ENCODE results near the gene EXOC4.
"Not testable (repeated sequence)": the region's sequence is repeated elsewhere in the genome, so short reads cannot be mapped to it uniquely, and the experiment has no call there.

EXOC4 gene

DNA sequence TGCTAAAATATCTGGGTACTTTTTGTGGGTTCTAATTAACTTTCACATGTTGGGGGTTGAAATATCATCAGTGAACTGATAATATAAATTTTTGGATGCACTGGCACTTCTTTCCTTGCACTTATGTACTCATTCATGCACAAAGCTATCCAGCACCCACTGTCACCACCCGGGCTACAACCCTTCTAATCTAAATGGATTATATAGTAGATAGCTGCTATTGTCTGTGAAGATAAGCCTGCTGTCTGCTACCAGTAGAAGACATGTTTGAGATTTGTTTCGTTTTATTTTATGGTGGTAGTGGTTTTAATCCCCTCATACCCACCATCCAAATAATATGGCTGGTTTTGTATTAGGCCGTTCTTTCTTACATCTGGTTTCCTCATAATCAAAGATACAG, 520.7 kb downstream of the EXOC4 start:
- DNase-seq, result no peak

DNA sequence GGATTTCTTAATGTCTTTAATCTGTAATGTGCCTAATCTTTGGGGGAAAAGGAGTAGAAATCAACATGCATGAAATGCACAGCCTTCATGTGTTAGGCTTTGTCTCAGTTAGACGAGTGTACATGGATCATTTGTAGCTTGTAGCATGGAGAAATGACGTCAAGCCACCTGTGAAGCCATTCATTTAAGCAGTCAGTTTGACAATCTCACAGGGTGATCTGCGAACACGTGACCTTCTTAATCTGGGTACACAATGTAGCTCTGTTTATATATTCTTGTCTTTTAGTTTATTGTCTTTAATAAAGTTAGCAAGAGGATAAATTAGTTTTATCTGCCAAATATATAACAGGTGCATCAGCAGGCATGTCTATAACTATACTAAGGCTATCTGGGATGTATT, 522.3 kb downstream of the EXOC4 start:
- DNase-seq, result no peak

DNA sequence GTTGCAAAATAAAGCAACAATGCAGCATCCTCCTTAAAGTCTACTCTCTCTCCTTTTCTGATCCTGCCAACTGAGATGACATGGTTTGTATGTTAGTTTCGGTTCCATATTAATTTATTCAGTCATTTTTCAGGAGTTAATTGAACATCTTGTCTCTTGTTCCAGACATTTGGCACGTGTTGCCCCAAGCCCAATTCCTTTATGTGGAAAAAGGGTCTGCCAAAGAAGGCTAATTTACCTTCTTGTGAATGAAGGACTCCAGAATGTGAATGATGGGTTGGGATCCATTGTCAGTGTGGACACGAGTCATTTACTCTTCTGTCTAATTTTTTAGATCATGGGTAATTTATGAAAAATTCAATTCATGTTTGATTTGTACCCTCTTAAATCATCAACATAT, 523.4 kb downstream of the EXOC4 start:
- DNase-seq, result no peak

DNA sequence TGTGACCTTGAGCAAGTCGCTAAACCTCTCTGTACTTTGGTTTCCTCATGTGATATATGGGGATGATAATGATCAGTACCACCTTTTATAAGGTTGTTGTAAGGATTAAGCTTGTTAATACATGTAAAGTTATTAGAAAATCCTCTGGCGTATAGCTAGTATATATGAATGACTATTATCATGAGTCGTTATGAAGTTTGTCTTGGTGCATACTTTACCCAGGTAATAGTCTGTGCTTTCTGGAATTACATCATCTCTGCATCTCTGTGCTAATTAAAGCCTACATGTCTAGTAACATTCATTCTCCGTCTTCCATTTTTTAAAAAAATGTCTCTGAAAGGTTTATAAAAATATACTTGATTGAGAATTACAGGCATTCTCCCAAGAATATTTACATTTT, 524.8 kb downstream of the EXOC4 start:
- DNase-seq, result no peak

DNA sequence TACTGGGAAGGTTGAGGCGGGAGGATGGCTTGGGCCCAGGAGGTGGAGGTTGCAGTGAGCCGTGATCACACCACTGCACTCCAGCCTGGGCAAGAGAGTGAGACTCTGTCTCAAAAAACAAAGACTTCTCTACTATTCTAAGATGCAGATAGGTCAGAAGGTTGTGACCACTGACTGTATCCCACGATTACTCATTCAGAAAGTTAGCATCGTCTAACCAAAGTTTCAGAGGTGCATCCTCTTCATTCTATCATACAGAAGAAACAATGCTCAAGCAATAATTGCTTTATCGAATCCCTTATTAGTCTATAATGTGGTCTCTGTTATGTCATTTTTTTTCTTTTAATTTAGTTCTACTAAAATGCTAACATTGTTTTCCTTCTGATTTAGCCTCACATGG, 525.6 kb downstream of the EXOC4 start:
- DNase-seq, result no peak

DNA sequence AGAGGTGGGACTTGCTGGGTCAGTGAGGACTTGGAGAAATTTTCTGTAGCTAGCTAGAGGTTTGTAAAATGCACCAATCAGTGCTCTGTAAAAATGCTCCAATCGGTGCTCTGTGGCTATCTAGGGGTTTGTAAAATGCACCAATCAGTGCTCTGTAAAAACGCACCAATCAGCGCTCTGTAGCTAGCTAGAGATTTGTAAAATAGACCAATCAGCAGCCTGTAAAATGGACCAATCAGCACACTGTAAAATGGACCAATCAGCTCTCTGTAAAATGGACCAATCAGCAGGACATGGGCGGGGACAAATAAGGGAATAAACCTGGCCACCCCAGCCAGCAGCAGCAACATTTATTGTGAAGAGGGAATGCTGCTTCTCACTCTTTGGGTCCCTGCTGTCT, 526.7 kb downstream of the EXOC4 start:
- DNase-seq, result not testable (repeated sequence)

DNA sequence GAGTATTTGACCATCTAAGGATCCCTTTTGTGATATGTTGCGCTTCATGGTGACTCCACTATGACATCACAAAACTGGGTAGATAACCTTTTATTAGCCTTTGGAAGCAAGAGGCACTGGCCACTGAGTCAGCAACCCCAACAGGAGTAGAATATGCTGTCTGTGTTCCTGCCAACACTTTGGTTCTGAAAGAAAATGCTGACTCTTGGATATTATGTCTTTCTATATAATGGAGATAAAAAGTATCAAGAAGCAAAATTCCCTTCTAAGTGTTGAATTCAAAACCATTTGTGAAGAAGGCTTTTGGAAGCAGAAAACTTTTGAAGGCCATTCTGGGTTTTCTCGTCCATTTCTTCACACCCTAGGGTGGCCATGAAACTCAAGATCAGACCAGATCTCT, 528.0 kb downstream of the EXOC4 start:
- no peak for DNase-seq

DNA sequence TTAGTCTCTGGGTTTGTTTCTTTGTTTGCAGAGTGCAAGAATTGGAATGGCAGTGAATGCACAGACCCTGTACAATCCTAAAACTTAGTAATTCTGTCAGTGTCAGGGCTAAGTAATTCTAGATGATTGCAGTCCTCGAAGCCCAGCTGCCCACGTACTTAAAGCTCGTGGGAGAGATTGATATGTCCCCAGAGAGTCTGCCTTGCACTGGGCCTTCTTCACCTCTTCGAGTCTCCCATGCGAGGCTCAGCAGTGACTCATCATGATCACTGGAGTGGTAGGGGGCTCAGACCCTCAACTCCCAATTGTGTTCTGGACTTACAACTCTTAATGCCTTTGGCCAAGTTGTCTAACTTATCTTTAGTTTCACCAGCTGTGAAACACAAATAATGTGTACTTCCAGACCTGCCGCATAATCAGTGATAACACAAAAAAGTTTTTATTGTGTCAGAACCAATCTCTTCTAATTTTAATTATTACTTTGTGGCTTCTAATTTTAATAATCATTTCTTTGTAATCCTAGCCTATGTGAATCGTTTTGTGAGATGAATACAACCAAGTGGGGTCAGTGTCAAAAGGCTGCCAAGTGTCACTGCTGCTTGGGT, 528.7 kb downstream of the EXOC4 start:
- DNase-seq, result no peak

DNA sequence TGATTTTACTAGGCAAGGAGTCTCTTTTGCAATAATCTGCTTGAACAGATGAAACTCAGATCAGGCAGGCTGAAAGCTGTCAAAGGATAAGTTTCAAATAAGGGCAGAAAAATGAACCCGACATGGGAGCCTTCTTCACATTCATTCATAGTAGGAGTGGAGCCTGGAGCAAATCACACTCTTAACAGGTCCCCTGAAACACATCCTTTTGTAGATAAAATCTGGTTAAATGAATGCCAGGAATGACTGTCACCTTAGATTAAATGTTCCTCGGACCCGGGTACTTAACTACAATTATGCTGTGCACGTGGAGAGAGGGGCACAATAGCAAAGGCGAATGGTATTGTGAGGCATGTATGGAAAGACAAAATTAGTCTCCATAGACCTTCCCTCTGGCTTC, 529.6 kb downstream of the EXOC4 start:
- no peak for DNase-seq

DNA sequence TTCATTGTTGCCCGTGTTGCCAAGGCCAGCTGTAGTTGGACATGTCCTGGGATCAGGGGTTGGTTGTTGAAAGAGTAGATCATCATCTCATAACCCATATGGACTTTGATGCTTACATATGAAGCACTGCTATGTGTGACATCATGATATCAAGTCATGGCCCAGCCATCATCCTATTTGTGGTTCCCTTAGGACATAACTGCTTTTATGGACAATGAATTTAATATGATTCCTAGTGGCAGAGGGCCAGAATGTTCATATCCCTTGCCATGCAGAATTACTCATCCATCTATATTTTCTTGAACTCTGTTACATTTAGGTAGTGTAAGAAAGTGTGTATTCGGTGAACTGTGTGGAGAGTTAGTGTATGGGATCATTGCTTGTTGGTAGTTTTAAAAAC, 530.4 kb downstream of the EXOC4 start:
- no peak for DNase-seq

DNA sequence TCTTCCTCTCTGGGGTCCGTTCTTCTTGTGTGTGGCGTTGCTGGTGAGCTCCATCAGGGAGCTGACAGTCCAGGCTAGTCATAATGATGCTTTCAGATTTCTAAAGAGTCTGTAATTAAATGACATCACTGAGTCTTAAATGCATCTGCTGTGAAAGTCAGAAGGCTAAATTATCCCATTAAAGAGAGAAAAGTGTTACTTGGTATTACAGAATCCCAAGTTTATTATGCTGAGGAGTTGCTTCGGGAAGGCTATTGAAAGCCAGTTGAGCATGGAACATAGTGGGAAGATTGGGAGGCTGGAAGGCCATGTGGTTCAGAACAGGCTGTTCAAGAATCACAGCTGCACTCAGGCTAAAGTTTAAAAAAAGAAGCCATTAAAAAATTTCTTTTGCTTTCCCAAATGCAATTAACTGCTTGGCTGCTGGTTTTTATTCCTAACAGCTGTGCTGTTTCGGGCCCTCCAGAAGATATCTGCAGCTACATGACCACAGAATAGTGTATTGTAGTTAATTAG, 531.7 kb downstream of the EXOC4 start:
- no peak for DNase-seq

DNA sequence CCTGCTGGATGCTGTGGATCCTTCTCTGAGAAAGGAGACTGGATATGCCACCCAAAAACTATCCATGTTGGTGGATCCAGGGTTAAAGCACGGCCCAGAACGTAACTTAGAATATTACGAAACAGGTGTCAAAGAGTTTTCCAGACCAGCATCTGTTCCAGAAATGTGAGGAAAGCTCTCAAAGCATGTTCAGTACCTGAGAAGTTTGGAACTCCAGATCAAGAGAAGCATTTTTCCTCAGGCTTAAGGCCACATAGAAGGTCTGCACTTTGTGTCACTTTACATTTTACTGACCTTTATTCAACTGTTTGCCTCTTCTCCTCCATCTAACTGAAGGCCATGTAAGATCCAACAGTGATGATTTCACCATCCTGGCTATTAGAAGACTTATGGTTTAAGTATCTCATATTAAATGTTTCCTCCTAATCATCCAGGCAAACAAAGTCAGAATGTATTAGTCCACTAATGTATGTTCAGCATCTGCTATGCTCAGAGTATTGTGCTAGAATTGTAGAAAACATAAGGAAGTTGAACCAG, 533.6 kb downstream of the EXOC4 start:
- no peak for DNase-seq

DNA sequence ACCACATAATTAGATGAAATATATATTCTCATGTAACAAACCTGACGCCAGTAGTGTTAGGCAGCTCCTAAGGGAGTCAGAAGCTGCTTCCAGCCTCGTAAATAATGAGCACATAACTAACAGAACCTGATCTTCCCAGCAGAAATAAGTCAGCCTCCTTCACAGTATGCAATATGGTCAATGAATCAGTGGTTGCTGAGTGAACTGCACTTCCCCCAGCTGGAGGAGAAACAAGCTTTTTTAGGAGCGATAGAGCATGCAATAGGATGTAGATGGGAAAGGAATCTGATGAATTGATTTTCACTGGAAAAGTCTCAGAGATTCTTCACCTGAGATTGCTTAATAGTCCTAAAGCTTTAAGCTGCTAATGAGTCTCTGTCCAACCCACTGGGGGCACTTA, 537.1 kb downstream of the EXOC4 start:
- no peak for DNase-seq

DNA sequence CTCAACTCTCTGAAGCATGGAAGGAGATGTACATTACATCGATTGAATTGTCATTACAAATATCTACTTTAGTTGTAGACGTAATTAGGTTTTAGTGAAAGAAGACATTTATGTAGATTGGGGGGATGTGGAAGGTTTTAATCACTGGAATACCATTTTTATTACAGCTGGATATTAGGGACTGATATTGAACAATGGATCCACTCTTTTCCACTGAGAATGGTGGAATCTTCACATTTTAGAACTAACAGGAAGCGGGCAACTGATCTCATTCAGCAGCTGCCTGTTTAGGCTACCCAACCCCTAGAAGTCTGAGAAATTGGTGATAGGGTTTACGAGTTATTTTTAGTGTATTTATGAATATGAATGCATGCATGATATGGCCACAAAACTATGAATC, 538.0 kb downstream of the EXOC4 start:
- no peak for DNase-seq

DNA sequence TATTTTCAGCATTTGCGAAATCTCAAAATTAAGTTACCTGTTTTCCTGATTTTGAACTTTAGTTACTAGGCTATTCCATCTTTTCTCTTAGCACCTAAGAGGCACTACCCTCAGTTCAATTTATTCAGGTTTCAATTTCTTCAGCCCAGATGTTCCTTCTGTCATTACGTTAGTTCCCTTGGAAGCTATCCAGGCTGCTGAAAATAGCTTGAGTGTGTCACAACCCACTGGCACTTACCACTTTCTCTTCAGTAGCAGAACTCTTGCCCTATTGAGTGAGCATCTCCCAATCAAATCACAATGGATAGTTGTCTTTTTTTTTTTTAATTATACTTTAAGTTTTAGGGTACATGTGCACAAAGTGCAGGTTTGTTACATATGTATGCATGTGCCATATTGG, 541.6 kb downstream of the EXOC4 start:
- DNase-seq, result no peak

DNA sequence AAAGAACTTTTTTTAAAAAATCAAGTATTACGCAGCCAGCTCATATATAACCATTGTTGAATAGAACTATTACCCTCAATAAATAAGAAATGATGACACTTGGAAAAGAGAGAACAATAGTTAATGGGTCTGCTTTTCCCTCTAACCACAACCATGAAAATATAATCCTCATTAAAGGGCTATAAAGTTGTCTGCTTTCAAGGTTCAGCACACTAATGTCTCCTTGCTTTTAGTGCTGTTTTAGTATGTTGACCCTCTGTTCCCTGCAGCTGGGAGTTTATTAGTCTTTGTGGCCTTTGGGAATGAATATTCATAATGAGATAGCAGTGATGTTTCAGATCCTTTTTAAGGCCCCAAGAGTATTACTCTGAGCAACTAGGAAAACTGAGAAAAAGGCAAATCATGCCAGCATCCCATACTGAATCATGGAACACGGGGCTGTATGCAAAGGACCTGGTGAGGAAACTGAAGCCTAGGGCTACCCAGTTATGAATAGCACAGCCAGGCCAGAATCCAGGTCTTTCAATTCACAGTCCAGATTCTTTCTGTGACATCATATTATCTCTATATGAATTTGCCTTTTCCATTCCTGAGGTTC, 542.3 kb downstream of the EXOC4 start:
- DNase-seq, result no peak

DNA sequence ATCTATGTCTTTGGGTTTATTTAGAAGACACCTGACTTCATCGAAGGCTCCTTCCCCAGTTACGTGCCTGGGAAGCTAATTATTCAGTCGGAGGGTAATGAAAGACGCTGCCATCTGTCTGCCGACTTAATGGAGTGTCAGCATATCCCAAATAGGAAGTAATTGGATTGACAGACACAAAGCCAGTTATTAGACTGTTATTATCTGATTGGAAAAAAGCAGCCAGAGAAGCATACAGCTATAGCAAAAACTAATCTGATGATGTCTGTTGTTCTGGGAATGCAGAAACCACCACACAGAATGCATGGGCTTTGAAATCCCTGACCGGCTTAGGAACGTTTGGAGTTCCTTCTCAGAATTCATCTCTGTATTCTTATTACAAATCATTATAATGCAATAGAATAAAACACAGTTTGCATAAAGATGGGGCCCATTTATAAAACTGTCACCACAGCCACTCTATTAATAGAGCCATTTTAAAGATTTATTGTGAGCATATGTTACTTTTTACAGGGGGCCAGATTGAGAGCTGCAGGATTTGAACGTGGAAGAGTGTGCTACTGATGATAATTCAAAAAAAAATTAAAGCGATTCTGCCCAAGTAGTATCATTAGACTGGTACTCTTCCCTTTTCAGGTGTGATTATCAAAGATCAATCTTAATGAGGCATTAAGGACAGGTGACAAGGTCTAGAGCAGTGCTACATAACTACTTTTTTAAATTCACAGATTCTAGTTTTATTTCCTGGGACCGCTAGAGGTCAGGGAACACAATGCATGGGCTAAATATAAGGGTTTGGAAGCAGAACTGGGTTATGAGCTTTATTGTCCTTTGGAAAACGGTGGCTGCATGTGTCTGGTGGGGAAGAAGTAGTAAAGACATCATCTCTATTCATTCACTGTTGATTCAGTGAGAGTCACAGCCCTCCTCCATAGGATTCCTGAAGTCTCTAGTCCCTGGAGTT, 544.2 kb downstream of the EXOC4 start:
- no peak for DNase-seq

DNA sequence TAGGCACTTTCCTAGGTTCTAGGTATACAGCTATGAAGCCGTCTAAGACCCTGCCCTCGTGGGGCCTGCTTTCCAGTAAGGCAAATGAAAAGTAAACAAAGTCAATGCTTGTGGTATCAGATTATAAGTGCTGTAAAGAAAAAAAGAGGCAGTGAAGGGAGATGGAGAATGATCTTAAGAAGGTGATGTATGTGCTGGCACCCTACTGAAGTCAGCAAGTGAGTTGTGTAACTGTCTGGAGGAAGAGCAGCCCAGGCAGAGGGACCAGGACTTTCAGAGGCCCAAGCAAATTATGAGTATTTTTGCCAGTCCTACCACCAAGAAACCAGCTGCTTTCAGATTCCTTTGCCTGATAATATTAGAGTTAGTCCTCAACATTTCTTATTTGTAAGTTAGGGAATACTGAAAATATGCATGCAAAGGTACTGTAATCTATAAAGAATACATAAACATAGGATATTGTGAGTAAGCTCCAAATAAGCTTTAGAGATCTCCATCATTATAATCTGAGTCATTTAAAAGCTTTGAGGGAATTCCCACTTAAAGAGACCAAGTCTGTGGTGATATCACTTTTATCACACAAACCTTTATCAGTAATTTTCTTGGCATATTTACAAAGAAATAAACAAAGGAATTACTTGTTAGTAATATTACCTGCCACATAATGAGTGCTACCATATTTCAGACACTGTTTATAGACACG, 545.1 kb downstream of the EXOC4 start:
- DNase-seq, result no peak

DNA sequence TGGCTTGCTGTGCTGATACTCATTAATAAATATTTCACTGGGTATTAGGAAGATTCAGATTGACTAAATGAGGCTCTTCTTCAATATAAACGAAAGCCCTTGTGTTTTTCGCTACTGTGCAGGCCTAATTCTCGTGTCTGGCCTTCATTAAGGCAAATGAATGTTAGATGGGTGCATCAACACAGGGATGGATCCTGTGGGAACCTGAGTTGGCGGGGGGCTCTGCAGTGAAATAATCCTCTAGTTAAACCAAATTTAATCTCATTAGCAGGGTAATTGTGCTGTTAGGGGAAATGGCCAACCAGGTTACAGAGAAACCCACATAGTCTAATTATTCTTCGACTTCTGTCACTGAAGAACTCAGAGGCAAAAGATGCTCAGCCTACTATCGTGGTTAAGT, 548.5 kb downstream of the EXOC4 start:
- no peak for DNase-seq

DNA sequence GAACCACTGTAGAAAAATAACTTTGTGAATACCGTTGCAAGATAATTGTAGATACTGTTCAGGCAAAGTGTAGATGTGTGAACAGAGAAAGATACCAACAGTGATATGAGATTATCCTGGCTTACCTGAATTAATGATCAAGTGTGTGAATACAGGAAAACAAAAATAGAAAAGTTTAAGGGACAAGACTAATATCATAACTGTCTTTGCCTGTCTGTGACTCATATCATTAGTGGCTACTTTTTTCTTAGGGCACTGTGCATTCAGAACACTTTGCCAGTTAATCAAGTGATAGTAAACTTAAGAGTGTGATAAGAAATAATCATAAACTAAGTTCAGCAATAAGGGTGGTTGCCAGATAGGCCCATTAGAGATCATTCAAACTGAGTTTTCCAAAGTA, 551.2 kb downstream of the EXOC4 start:
- no peak for DNase-seq

DNA sequence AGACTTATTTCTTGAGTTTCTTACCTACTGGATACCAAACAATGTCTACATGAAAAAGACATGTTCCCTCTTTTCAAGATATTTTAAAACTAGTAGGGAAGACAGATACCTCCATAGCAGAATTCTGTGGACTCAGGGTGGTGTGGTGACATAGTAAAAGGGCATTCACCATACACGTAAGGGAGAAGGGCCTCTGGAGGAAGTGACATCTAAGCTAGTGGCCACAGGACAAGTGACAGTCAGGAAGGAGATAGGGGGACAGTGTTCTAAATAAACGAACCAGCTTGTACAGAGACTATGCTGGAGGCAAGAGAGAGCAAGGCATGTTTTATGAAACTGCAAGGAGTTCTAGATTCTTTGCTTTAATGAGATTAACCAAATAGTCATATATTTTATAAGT, 552.5 kb downstream of the EXOC4 start:
- DNase-seq, result no peak

DNA sequence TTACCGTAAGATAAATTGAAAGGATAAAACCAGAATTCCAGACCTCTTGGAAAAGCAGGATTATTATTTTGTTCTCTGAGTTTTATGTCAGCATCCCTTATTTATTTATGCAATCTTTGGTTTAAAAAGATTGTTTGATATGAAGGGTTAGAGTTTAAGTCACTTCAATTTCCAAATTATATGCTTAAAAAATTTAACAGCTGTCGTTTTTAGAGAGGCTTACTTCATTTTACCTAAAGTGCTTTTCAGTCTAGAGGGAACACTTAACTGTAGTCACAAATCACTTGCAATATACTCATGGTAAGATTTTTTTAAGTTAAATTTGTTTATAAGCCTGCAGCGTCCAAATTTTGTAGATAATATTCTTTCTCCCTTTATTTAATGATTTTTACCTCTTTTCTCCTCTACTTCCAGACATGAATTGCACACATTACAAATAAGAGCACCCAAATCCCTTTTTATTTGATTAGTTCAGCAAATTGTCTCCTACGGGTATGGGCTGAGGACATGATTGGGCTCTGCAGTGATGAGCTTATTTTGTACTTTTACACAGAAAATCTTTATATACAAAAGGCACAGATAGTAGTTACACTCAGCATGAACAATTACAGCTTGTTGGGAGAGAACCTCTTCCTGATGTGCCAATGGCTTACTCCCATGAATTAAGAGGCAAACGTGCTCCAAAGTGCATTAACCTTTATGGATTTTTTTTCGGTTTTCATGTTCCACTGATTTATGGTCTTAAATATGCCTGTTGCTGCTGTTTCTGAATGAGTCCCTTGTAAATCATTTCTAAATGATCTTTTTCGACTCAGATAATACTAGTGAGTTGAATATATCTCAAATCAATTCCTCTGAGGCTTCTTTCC, 555.0 kb downstream of the EXOC4 start:
- no peak for DNase-seq

All from NCI-H146 (cell line).